SK-N-SH (cell line): ENCODE results near the gene DENND6B. TPM values are rescaled to one million over a fixed set of nuclear protein-coding genes. Genes with fewer than 3 reads are reported as not detected.

Experiments used
- CTCF ChIA-PET: fragments of 300-600, 350-600 bp; formaldehyde crosslinking; extraction: SDS; loops from one replicate; lab custom pipeline; 2021; lab: Yijun Ruan, JAX
- POLR2A ChIA-PET: fragments of 350-600 bp; sonication (Branson Sonifier 250); formaldehyde crosslinking; extraction: SDS; loops from one replicate; lab custom pipeline; 2020; ENCODE audit warnings: antibody characterized with exemption, inconsistent platforms; lab: Yijun Ruan, JAX
- DNase-seq: peaks from one replicate; pipeline ENCODE4 v3.0.0; 2012
- H2AFZ ChIP-seq: fragments of 200-600 bp; sonication (generic); 2 replicates; pipeline ENCODE4 v1.8.1; 2016; ENCODE audit warnings: antibody characterized with exemption, mild to moderate bottlenecking, low read depth
- H3F3A ChIP-seq: fragments of 200-600 bp; sonication (generic); replicated peaks from 2 replicates; pipeline ENCODE3; 2016; ENCODE audit warnings: antibody characterized with exemption, mild to moderate bottlenecking; ENCODE audit not compliant: insufficient read depth
- H3K27ac ChIP-seq, 2 experiments: fragments of 200-500 bp in 1 of 2; fragments of 200-600 bp in 1 of 2; sonication (Bioruptor generic) in 1 of 2; sonication (generic), shearing (Covaris generic) in 1 of 2; 2 replicates each; pipeline versions ENCODE4 v1.5.1 to v1.6.1; 2014 to 2016; ENCODE audit warnings: low read depth in 2 of 2, inconsistent platforms in 1 of 2, low read length in 1 of 2, mild to moderate bottlenecking in 1 of 2, mixed read lengths in 1 of 2
- H3K27me3 ChIP-seq: fragments of 200-600 bp; sonication (generic), shearing (Covaris generic); 2 replicates; pipeline ENCODE4 v1.6.1; 2016; ENCODE audit warnings: mixed run types; ENCODE audit not compliant: insufficient read depth
- H3K36me3 ChIP-seq, 2 experiments: fragments of 200-500 bp in 1 of 2; fragments of 200-600 bp in 1 of 2; sonication (Bioruptor generic) in 1 of 2; sonication (generic) in 1 of 2; replicated peaks in 1 of 2; 2 replicates each; pipeline versions ENCODE3 to v1.5.1; 2014 to 2016; ENCODE audit warnings: low read length in 1 of 2, mild to moderate bottlenecking in 1 of 2; ENCODE audit not compliant: insufficient read depth in 2 of 2, control insufficient read depth in 1 of 2
- H3K4me1 ChIP-seq, 2 experiments: fragments of 200-500 bp in 1 of 2; fragments of 200-600 bp in 1 of 2; sonication (Bioruptor generic) in 1 of 2; sonication (generic), shearing (Covaris generic) in 1 of 2; 2 replicates each; pipeline versions ENCODE4 v1.5.1 to v1.6.1; 2014 to 2016; ENCODE audit warnings: low read depth in 1 of 2, low read length in 1 of 2, mixed run types in 1 of 2; ENCODE audit not compliant: insufficient read depth in 2 of 2, control insufficient read depth in 1 of 2
- H3K4me2 ChIP-seq: fragments of 200-600 bp; sonication (generic), shearing (Covaris generic); 2 replicates; pipeline ENCODE4 v1.6.1; 2017; ENCODE audit warnings: mixed run types
- H3K4me3 ChIP-seq, 2 experiments: fragments of 200-500 bp in 1 of 2; fragments of 200-600 bp in 1 of 2; sonication (Bioruptor generic) in 1 of 2; sonication (generic), shearing (Covaris generic) in 1 of 2; 2 replicates each; pipeline versions ENCODE4 v1.5.1 to v1.8.1; 2014 to 2016; ENCODE audit warnings: low read depth in 2 of 2, inconsistent platforms in 1 of 2, low read length in 1 of 2, mild to moderate bottlenecking in 1 of 2, mixed read lengths in 1 of 2, moderate library complexity in 1 of 2
- H3K79me2 ChIP-seq: fragments of 200-600 bp; sonication (generic); 2 replicates; pipeline ENCODE4 v1.8.1; 2017; ENCODE audit warnings: mild to moderate bottlenecking; ENCODE audit not compliant: insufficient read depth
- H3K9ac ChIP-seq: fragments of 200-600 bp; sonication (generic); 2 replicates; pipeline ENCODE4 v1.6.1; 2017; ENCODE audit warnings: mixed run types
- H3K9me2 ChIP-seq: fragments of 200-600 bp; sonication (generic); 2 replicates; pipeline ENCODE4 v1.6.1; 2017; ENCODE audit warnings: mixed run types
- H3K9me3 ChIP-seq: fragments of 200-600 bp; sonication (generic); 2 replicates; pipeline ENCODE4 v1.6.1; 2017; ENCODE audit warnings: mixed run types, mild to moderate bottlenecking, moderate library complexity
- H4K20me1 ChIP-seq: fragments of 200-600 bp; sonication (generic); 2 replicates; pipeline ENCODE4 v1.6.1; 2017; ENCODE audit warnings: mild to moderate bottlenecking, mixed run types; ENCODE audit not compliant: insufficient read depth
- EZH2phosphoT487 ChIP-seq: fragments of 200-600 bp; sonication (generic); IDR thresholded peaks from 2 replicates; pipeline ENCODE4 v1.6.1; 2017; ENCODE audit warnings: low read depth, mixed run types, mild to moderate bottlenecking, antibody characterized with exemption, moderate library complexity, borderline replicate concordance
- FOXJ3 ChIP-seq: sonication (generic); formaldehyde crosslinking; IDR thresholded peaks from 2 replicates; pipeline ENCODE4 v1.5.1; 2020; ENCODE audit warnings: mild to moderate bottlenecking, missing genetic modification reagents
- GABPA ChIP-seq: IDR thresholded peaks from 2 replicates; pipeline ENCODE4 v1.4.0; 2012; ENCODE audit warnings: low read depth, mild to moderate bottlenecking
- MEF2A ChIP-seq: IDR thresholded peaks from 2 replicates; pipeline ENCODE4 v1.4.0; 2012; ENCODE audit warnings: low read depth, borderline replicate concordance
- NFIC ChIP-seq: IDR thresholded peaks from 2 replicates; pipeline ENCODE4 v1.4.0; 2012; ENCODE audit warnings: borderline replicate concordance
- RAD21 ChIP-seq: IDR thresholded peaks from 2 replicates; pipeline ENCODE4 v1.6.1; 2012; ENCODE audit warnings: mild to moderate bottlenecking, low read length
- RXRA ChIP-seq: IDR thresholded peaks from 2 replicates; pipeline ENCODE4 v1.4.0; 2012; ENCODE audit warnings: low read depth, mild to moderate bottlenecking, borderline replicate concordance
- SMC3 ChIP-seq: IDR thresholded peaks from 2 replicates; pipeline ENCODE4 v1.6.1; 2012; ENCODE audit warnings: low read depth, low read length, improper control_type of control experiment
- WGBS: methylation state at CpG from one replicate; pipeline ENCODE4 v1.1.6; 2017; ENCODE audit warnings: low lambda C conversion rate; 5-methylcytosine and 5-hydroxymethylcytosine counted together
- polyA plus RNA-seq, 3 experiments: library from polyadenylated mRNA; depleted of rRNA; stranded (reverse); fragments of >200 nt; gene quantifications; 2 replicates each; pipeline ENCODE4 v1.2.3, GENCODE V29; 2012
- TF ChIP-seq, protein P1 (sequence below): IDR thresholded peaks from 2 replicates; pipeline ENCODE4 v1.4.0; 2012; ENCODE audit warnings: low read depth, borderline replicate concordance
- TF ChIP-seq, protein P2 (sequence below): fragments of 150-350 bp; IDR thresholded peaks from 2 replicates; pipeline ENCODE4 v1.6.1; 2017; ENCODE audit warnings: antibody characterized with exemption, low read length, low read depth, borderline replicate concordance
- TF ChIP-seq, protein P3 (sequence below): IDR thresholded peaks from 2 replicates; pipeline ENCODE4; 2012

Gene DENND6B
- polyA plus RNA-seq, 1 of the 3 experiments (the other 2 are of a cell fraction): 5.6 TPM

DNA sequence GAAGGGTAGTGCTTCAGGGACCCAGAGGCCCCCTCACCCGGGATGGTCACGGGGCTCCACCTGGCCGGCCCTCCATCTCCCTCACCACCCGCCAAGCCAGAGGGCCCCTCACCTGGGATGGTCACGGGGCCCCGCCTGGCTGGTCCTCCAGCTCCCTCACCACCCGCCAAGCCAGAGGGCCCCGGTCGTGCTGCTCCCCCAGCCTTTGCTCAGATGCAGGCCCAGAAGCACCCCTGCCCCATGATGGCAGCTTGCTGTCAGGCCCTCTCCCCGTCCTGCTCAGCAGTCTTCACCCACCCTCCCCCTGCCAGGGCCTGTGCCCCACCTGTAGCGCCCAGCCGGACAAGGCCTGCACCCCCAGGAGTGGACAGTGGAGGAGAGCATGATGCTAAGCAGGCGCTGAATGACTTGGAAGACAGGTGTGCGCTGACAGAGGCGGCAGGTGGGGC lies 7.3 kb downstream of the DENND6B start:
- no peaks in the 10 kb centered on the region for H3K4me1 ChIP-seq
- DNase-seq: no peak
- no peaks in the 10 kb centered on the region for H3F3A ChIP-seq
- no peak overlapping the region for H3K27ac ChIP-seq
- H3K9me2 ChIP-seq: no peaks in the 10 kb centered on the region
- no peaks in the 10 kb centered on the region for H3K36me3 ChIP-seq
- H3K27me3 ChIP-seq: no peaks in the 10 kb centered on the region
- H3K4me3 ChIP-seq: no peak overlapping the region
- no peak overlapping the region for H3K9ac ChIP-seq
- H3K9me3 ChIP-seq: no peaks in the 10 kb centered on the region
- 88% methylated on average over 10 of the region's 15 CpGs for WGBS
- TF ChIP-seq NFIC (no peak), EZH2phosphoT487 (no peak), MEF2A (no peak), GABPA (no peak), RAD21 (no peak), FOXJ3 (CRISPR knock-in tag) (no peak)
- TF ChIP-seq, protein P1, sequence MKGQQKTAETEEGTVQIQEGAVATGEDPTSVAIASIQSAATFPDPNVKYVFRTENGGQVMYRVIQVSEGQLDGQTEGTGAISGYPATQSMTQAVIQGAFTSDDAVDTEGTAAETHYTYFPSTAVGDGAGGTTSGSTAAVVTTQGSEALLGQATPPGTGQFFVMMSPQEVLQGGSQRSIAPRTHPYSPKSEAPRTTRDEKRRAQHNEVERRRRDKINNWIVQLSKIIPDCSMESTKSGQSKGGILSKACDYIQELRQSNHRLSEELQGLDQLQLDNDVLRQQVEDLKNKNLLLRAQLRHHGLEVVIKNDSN: no peak
- TF ChIP-seq, protein P2, sequence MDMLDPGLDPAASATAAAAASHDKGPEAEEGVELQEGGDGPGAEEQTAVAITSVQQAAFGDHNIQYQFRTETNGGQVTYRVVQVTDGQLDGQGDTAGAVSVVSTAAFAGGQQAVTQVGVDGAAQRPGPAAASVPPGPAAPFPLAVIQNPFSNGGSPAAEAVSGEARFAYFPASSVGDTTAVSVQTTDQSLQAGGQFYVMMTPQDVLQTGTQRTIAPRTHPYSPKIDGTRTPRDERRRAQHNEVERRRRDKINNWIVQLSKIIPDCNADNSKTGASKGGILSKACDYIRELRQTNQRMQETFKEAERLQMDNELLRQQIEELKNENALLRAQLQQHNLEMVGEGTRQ: no peak
- ChIA-PET POLR2A (no interaction called here), CTCF (interaction anchor here (0.5 to 2.0 kb wide), 3 partner anchors 10 to 55 kb away, joined by 3 to 6 read pairs (median 5); no protein-coding TSS in a partner anchor)
- no peak overlapping the region for H3K4me2 ChIP-seq
- no peaks in the 10 kb centered on the region for H4K20me1 ChIP-seq
- H3K79me2 ChIP-seq: no peaks in the 10 kb centered on the region
- H2AFZ ChIP-seq: no peak overlapping the region

DNA sequence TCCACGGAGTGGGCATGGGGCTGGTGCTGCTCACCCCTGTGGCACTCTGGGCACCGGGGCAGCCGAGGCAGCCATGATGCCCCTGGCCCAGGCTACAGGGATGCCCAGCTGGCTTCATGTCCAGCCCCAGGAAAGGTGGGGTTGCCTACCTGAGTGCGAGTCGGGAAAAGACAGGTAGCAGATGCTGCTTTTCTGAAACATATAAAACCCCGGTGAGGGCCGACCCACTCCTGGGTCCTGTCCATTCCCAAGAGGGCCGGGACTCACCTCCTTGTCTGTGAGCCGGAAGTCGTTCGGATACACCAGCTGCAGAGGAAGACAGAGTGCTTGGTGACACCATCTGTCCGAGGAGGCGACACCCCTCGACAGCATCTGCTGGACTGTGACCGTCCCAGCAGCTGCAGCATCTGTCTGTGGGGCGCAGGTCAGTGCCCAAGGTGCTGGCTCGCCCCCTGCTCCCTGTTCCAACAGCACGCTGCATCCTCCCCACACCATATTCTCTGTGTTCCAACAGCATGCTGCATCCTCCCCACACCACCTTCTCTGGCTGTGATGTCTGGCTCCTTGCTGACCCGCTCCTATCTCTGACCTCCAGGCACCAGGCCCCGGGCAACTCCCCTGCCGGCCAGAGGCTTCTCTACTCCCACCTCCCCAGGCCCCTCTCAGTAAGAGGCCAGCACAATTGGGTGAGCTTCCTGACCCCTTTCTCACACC lies 8.0 kb downstream of the DENND6B start:
- DNase-seq: peak; percentile 17
- H3K4me2 ChIP-seq: no peak overlapping the region
- H3K9ac ChIP-seq: no peak overlapping the region
- no peaks in the 10 kb centered on the region for H3K9me3 ChIP-seq
- TF ChIP-seq RXRA: no peak
- TF ChIP-seq, protein P3, sequence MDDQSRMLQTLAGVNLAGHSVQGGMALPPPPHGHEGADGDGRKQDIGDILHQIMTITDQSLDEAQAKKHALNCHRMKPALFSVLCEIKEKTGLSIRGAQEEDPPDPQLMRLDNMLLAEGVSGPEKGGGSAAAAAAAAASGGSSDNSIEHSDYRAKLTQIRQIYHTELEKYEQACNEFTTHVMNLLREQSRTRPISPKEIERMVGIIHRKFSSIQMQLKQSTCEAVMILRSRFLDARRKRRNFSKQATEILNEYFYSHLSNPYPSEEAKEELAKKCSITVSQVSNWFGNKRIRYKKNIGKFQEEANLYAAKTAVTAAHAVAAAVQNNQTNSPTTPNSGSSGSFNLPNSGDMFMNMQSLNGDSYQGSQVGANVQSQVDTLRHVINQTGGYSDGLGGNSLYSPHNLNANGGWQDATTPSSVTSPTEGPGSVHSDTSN: no peak
- TF ChIP-seq SMC3: no peak
- TF ChIP-seq GABPA: no peak
- no peak for TF ChIP-seq RAD21
- TF ChIP-seq, all 33 proteins: peak for 0
- CTCF ChIA-PET: interaction anchor here (0.6 to 2.0 kb wide), 2 partner anchors 42 to 54 kb away, joined by 5 to 6 read pairs; no protein-coding TSS in a partner anchor
- Histone ChIP-seq H3K9me2 (no peaks in the 10 kb centered on the region), H3K79me2 (no peaks in the 10 kb centered on the region), H3K4me1 (no peaks in the 10 kb centered on the region), H4K20me1 (no peaks in the 10 kb centered on the region), H3K36me3 (no peaks in the 10 kb centered on the region), H3F3A (no peaks in the 10 kb centered on the region), H3K27me3 (no peaks in the 10 kb centered on the region), H3K4me3 (no peak overlapping the region), H2AFZ (no peak overlapping the region), H3K27ac (no peak overlapping the region)
- 84% methylated on average over 12 of the region's 21 CpGs for WGBS
- POLR2A ChIA-PET: no interaction called here
